Uterus (tissue), 4 donors: ENCODE results near the gene HOXC6. TPM values are rescaled to one million over a fixed set of nuclear protein-coding genes. Genes with fewer than 3 reads are reported as not detected.
"Not testable (repeated sequence)": the region's sequence is repeated elsewhere in the genome, so short reads cannot be mapped to it uniquely, and the experiment has no call there.

ENCODE experiments used
- DNase-seq, 2 donors: peaks; one replicate each; pipeline ENCODE4 v3.0.0-alpha.2; 2019 to 2020
- H3K27ac ChIP-seq, 2 donors: fragments of 200-600 bp; sonication (generic); 1 replicate in 1 of 2; 2 replicates in 1 of 2; pipeline ENCODE4 v1.5.1; 2016 to 2018
- H3K27me3 ChIP-seq, 2 donors: fragments of 200-600 bp; sonication (generic); one replicate each; pipeline ENCODE4 v1.5.1; 2018 to 2019; ENCODE audit warnings: control low read depth in 1 of 2
- H3K36me3 ChIP-seq, 2 donors: fragments of 200-600 bp; sonication (generic); one replicate each; pipeline ENCODE4 v1.5.1; 2019; ENCODE audit warnings: control low read depth in 1 of 2
- H3K4me1 ChIP-seq, 2 donors: fragments of 200-600 bp; sonication (generic); one replicate each; pipeline ENCODE4 v1.5.1; 2018 to 2019; ENCODE audit warnings: control low read depth in 1 of 2
- H3K4me3 ChIP-seq, 2 donors: fragments of 200-600 bp; sonication (generic); 1 replicate in 1 of 2; 2 replicates in 1 of 2; pipeline ENCODE4 v1.5.1; 2018 to 2019; ENCODE audit warnings: mild to moderate bottlenecking in 1 of 2
- H3K9me3 ChIP-seq, 2 donors: fragments of 200-600 bp; sonication (generic); one replicate each; pipeline ENCODE4 v1.5.1; 2019; ENCODE audit warnings: control low read depth in 1 of 2
- CTCF ChIP-seq, 4 experiments: fragments of 200-600 bp in 2 of 4; fragments of 450-650 bp in 2 of 4; sonication (generic) in 2 of 4; IDR thresholded peaks; one replicate each; pipeline ENCODE4 v1.5.1; 2016 to 2019; ENCODE audit warnings: antibody characterized with exemption in 4 of 4, mild to moderate bottlenecking in 2 of 4, moderate library complexity in 1 of 4
- POLR2A ChIP-seq, 2 donors: fragments of 450-650 bp; IDR thresholded peaks; one replicate each; pipeline ENCODE4 v1.6.1; 2016; ENCODE audit warnings: antibody characterized with exemption in 2 of 2, mild to moderate bottlenecking in 1 of 2, moderate library complexity in 1 of 2
- intact Hi-C: fragments of 100-400 bp; cut with DNase I; formaldehyde crosslinking; loops from one replicate; pipeline ENCODE4 v1.15.1; 2023; ENCODE audit warnings: low total_unique reads
- total RNA-seq, 4 donors: library from RNA; depleted of rRNA in 3 of 4; stranded (reverse); fragments of >200 nt in 3 of 4; gene quantifications; one replicate each; pipeline versions ENCODE4 v1.1.0 to v1.2.4, GENCODE V29; 2014 to 2023
- donor health status: DM: yes; HTN: yes; CAD: no.

The HOXC6 gene
- total RNA-seq, 4 donors from 2014 or later = 1.2 to 20.4 (median 2.1) TPM; not detected in 1

- H3K4me3 ChIP-seq = no peak overlapping the region
- intact Hi-C loops = no loop called here
These were observed 10.7 kb downstream of the HOXC6 start for GRCh38 chr12:54038871-54039414.

GRCh38 chr12:54039417-54040147 is 11.3 kb downstream of the HOXC6 start:
- no peak for DNase-seq
- H3K4me3 ChIP-seq = no peak overlapping the region
- intact Hi-C loops = no loop called here
- no peaks in the 10 kb centered on the region for H3K9me3 ChIP-seq
- H3K4me1 ChIP-seq = peaks cover 0 to 11% of the 10 kb centered on the region in 2 donors
- H3K27ac ChIP-seq = peak overlapping the region in 1 of 2 donors; percentile 43
- TF ChIP-seq CTCF (IDR thresholded peaks at IDR 0.05) = no peak
- TF ChIP-seq POLR2A (IDR thresholded peaks at IDR 0.05) = no peak
- H3K27me3 ChIP-seq = peaks cover 0 to 9% of the 10 kb centered on the region in 2 donors
- H3K36me3 ChIP-seq = no peaks in the 10 kb centered on the region

More at GRCh38 chr12:54038871-54039414, 10.7 kb downstream of the HOXC6 start:
- H3K4me1 ChIP-seq = peaks cover 0 to 9% of the 10 kb centered on the region in 2 donors
- H3K36me3 ChIP-seq = no peaks in the 10 kb centered on the region
- TF ChIP-seq CTCF (IDR thresholded peaks at IDR 0.05) (no peak), POLR2A (IDR thresholded peaks at IDR 0.05) (no peak)
- H3K27me3 ChIP-seq = peaks cover 0 to 6% of the 10 kb centered on the region in 2 donors
- H3K9me3 ChIP-seq = no peaks in the 10 kb centered on the region
- H3K27ac ChIP-seq = no peak overlapping the region
- DNase-seq = no peak

- no peak for TF ChIP-seq CTCF (IDR thresholded peaks at IDR 0.05)
- TF ChIP-seq POLR2A (IDR thresholded peaks at IDR 0.05) = no peak
- intact Hi-C loops = no loop called here
- Histone ChIP-seq H3K36me3 (no peaks in the 10 kb centered on the region), H3K9me3 (no peaks in the 10 kb centered on the region), H3K27ac (peak overlapping the region in 1 of 2 donors; percentile 43), H3K27me3 (peaks cover 0 to 14% of the 10 kb centered on the region in 2 donors), H3K4me1 (peaks cover 0 to 11% of the 10 kb centered on the region in 2 donors), H3K4me3 (no peak overlapping the region)
- no peak for DNase-seq
These were observed 11.9 kb downstream of the HOXC6 start for GRCh38 chr12:54040148-54040494.

- Histone ChIP-seq H3K27ac (no peak overlapping the region), H3K9me3 (no peaks in the 10 kb centered on the region), H3K4me1 (peaks cover 0 to 11% of the 10 kb centered on the region in 2 donors), H3K36me3 (no peaks in the 10 kb centered on the region), H3K4me3 (no peak overlapping the region), H3K27me3 (peaks cover 0 to 18% of the 10 kb centered on the region in 2 donors)
- no peak for TF ChIP-seq POLR2A (IDR thresholded peaks at IDR 0.05)
- no peak for TF ChIP-seq CTCF (IDR thresholded peaks at IDR 0.05)
- no peak for DNase-seq
- intact Hi-C loops = no loop called here
These were observed 12.4 kb downstream of the HOXC6 start for GRCh38 chr12:54040648-54041047.

- Histone ChIP-seq H3K4me1 (peaks cover 0 to 11% of the 10 kb centered on the region in 2 donors), H3K4me3 (no peak overlapping the region), H3K27me3 (peaks cover 0 to 23% of the 10 kb centered on the region in 2 donors), H3K27ac (no peak overlapping the region), H3K36me3 (no peaks in the 10 kb centered on the region), H3K9me3 (no peaks in the 10 kb centered on the region)
- intact Hi-C loops = no loop called here
- no peak for DNase-seq
- TF ChIP-seq CTCF (IDR thresholded peaks at IDR 0.05) = no peak
- TF ChIP-seq POLR2A (IDR thresholded peaks at IDR 0.05) = no peak
These were observed 13.0 kb downstream of the HOXC6 start for GRCh38 chr12:54041097-54041690.

- H3K36me3 ChIP-seq, H3K4me3 ChIP-seq, H3K27ac ChIP-seq, H3K9me3 ChIP-seq, intact Hi-C loops, DNase-seq: not testable (repeated sequence)
- Histone ChIP-seq H3K4me1 (peaks cover 0 to 11% of the 10 kb centered on the region in 2 donors), H3K27me3 (peaks cover 0 to 30% of the 10 kb centered on the region in 2 donors)
These were observed 13.8 kb downstream of the HOXC6 start for GRCh38 chr12:54042033-54042432.
